ENCODE measurements around the gene ACSM3.

DNA sequence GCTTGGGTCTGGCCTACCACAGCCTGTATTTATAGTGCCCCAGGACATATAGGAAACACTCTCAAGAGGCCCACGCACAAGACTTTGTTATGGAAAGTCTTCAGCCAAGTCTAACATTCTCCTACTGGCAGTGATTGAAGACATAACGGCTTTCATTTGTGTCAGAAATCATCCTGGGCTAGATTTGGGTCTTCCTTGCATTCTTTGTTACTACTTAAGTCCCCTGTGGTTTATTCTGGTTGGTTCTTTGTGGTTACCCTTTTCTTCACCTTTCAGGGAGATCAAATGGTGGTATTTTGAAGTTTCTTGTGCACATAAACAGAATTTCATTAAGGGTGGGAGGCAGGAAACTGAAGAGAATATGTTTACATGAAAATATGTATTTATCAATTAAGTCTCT lies 80.2 kb downstream of the ACSM3 start:
- TF ChIP-seq, protein P1, sequence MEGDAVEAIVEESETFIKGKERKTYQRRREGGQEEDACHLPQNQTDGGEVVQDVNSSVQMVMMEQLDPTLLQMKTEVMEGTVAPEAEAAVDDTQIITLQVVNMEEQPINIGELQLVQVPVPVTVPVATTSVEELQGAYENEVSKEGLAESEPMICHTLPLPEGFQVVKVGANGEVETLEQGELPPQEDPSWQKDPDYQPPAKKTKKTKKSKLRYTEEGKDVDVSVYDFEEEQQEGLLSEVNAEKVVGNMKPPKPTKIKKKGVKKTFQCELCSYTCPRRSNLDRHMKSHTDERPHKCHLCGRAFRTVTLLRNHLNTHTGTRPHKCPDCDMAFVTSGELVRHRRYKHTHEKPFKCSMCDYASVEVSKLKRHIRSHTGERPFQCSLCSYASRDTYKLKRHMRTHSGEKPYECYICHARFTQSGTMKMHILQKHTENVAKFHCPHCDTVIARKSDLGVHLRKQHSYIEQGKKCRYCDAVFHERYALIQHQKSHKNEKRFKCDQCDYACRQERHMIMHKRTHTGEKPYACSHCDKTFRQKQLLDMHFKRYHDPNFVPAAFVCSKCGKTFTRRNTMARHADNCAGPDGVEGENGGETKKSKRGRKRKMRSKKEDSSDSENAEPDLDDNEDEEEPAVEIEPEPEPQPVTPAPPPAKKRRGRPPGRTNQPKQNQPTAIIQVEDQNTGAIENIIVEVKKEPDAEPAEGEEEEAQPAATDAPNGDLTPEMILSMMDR (IDR thresholded peaks at IDR 0.05): no peak
- TF ChIP-seq POLR2A (IDR thresholded peaks at IDR 0.05): no peak

All from esophagus squamous epithelium (tissue), 4 donors.